Adrenal gland (tissue), 5 donors: ENCODE data around the gene SKOR1.

Experiments
- CTCF ChIP-seq, 6 experiments: fragments of 450-650 bp in 4 of 6; fragments of 200-600 bp in 2 of 6; sonication (generic) in 1 of 6; IDR thresholded peaks; 1 replicate in 5 of 6; 2 replicates in 1 of 6; pipeline versions ENCODE4 v1.5.1 to v1.8.0; 2016 to 2021; ENCODE audit warnings: antibody characterized with exemption in 6 of 6, mild to moderate bottlenecking in 2 of 6, moderate library complexity in 1 of 6
- POLR2A ChIP-seq, 2 donors: fragments of 450-650 bp; IDR thresholded peaks; one replicate each; pipeline ENCODE4 v1.6.1; 2017; ENCODE audit warnings: antibody characterized with exemption in 2 of 2, mild to moderate bottlenecking in 2 of 2, moderate library complexity in 1 of 2
- donor health status: DM: no; HTN: no; CAD: no.

GRCh38 chr15:67850994-67851571 lies 25.8 kb downstream of the SKOR1 start:
- no peak for TF ChIP-seq CTCF (IDR thresholded peaks at IDR 0.05)
- TF ChIP-seq POLR2A (IDR thresholded peaks at IDR 0.05) = no peak
